ENCODE results near the gene PALS1.

The PALS1 gene

GRCh38 chr14:67195279-67195678 is 46.0 kb upstream of the PALS1 start (continued):
- TF ChIP-seq ZNF660 (tag by site-specific recombination; IDR thresholded peaks at IDR 0.05) (no peak), ZNF404 (tag by site-specific recombination; IDR thresholded peaks at IDR 0.05) (no peak), ZNF514 (tag by site-specific recombination; IDR thresholded peaks at IDR 0.05) (no peak), ZNF843 (tag by site-specific recombination; IDR thresholded peaks at IDR 0.05) (no peak), ZNF548 (tag by site-specific recombination; IDR thresholded peaks at IDR 0.05) (no peak), ZNF341 (tag by site-specific recombination; IDR thresholded peaks at IDR 0.05; ENCODE audit: low read depth) (no peak), ZNF169 (tag by site-specific recombination; IDR thresholded peaks at IDR 0.05) (no peak), BCL11A (tag by site-specific recombination; IDR thresholded peaks at IDR 0.05; ENCODE audit: low read depth) (no peak), ZNF610 (tag by site-specific recombination; IDR thresholded peaks at IDR 0.05; ENCODE audit: borderline replicate concordance) (no peak), ZNF433 (tag by site-specific recombination; IDR thresholded peaks at IDR 0.05; ENCODE audit: low read depth) (no peak), ZBTB21 (tag by site-specific recombination; IDR thresholded peaks at IDR 0.05) (no peak), ZSCAN30 (tag by site-specific recombination; IDR thresholded peaks at IDR 0.05) (no peak)
- TF ChIP-seq, protein P1, sequence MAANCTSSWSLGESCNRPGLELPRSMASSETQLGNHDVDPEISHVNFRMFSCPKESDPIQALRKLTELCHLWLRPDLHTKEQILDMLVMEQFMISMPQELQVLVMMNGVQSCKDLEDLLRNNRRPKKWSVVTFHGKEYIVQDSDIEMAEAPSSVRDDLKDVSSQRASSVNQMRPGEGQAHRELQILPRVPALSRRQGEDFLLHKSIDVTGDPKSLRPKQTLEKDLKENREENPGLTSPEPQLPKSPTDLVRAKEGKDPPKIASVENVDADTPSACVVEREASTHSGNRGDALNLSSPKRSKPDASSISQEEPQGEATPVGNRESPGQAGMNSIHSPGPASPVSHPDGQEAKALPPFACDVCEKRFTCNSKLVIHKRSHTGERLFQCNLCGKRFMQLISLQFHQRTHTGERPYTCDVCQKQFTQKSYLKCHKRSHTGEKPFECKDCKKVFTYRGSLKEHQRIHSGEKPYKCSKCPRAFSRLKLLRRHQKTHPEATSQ (tag by site-specific recombination; IDR thresholded peaks at IDR 0.05), result no peak
- TF ChIP-seq, protein P2, sequence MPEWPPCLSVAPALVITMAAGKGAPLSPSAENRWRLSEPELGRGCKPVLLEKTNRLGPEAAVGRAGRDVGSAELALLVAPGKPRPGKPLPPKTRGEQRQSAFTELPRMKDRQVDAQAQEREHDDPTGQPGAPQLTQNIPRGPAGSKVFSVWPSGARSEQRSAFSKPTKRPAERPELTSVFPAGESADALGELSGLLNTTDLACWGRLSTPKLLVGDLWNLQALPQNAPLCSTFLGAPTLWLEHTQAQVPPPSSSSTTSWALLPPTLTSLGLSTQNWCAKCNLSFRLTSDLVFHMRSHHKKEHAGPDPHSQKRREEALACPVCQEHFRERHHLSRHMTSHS (tag by site-specific recombination; IDR thresholded peaks at IDR 0.05), result no peak

DNA sequence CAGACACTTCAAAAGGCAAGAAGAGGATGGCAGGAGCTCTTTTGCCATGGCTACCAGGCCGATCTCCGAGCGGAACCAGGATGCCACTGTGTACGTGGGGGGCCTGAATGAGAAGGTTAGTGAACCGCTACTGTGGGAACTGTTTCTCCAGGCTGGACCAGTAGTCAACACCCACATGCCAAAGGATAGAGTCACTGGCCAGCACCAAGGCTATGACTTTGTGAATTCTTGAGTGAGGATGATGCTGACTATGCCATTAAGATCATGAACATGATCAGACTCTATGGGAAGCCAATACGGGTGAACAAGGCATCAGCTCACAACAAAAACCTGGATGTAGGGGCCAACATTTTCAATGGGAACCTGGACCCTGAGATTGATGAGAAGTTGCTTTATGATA is 42.2 kb upstream of the PALS1 start:
- ChIA-PET CTCF (no interaction called here), POLR2A (no interaction called here)
- no peaks in the 10 kb centered on the region for H3K9me3 ChIP-seq (ENCODE audit: control insufficient read depth, insufficient read depth, low read depth, low read length)
- no peaks in the 10 kb centered on the region for H3K36me3 ChIP-seq (ENCODE audit: control insufficient read depth in 2 of 2, insufficient read depth in 1 of 2, low read length in 2 of 2)
- H3K4me1 ChIP-seq (ENCODE audit: control insufficient read depth, insufficient read depth, low read length), result no peaks in the 10 kb centered on the region
- H3K27ac ChIP-seq (ENCODE audit: extremely low read depth, low read depth, low read length), result no peak overlapping the region
- no peak for TF ChIP-seq OVOL3 (tag by site-specific recombination; IDR thresholded peaks at IDR 0.05)
- no peak for TF ChIP-seq ZNF514 (tag by site-specific recombination; IDR thresholded peaks at IDR 0.05)
- TF ChIP-seq ZBTB10 (tag by site-specific recombination; IDR thresholded peaks at IDR 0.05), result no peak
- no peak for TF ChIP-seq BCL6B (tag by site-specific recombination; IDR thresholded peaks at IDR 0.05)
- TF ChIP-seq ZNF658 (tag by site-specific recombination; IDR thresholded peaks at IDR 0.05), result no peak
- TF ChIP-seq, protein P1 (tag by site-specific recombination; IDR thresholded peaks at IDR 0.05), result no peak
- no peak for TF ChIP-seq ZNF292 (tag by site-specific recombination; IDR thresholded peaks at IDR 0.05; ENCODE audit: borderline replicate concordance, low read depth)
- TF ChIP-seq ZNF830 (tag by site-specific recombination; IDR thresholded peaks at IDR 0.05; ENCODE audit: low read depth), result no peak
- no peak for TF ChIP-seq KLF17 (tag by site-specific recombination; IDR thresholded peaks at IDR 0.05)
- no peak for TF ChIP-seq ZNF114 (tag by site-specific recombination; IDR thresholded peaks at IDR 0.05)
- TF ChIP-seq, protein P3, sequence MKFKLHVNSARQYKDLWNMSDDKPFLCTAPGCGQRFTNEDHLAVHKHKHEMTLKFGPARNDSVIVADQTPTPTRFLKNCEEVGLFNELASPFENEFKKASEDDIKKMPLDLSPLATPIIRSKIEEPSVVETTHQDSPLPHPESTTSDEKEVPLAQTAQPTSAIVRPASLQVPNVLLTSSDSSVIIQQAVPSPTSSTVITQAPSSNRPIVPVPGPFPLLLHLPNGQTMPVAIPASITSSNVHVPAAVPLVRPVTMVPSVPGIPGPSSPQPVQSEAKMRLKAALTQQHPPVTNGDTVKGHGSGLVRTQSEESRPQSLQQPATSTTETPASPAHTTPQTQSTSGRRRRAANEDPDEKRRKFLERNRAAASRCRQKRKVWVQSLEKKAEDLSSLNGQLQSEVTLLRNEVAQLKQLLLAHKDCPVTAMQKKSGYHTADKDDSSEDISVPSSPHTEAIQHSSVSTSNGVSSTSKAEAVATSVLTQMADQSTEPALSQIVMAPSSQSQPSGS (tag by site-specific recombination; IDR thresholded peaks at IDR 0.05; ENCODE audit: low read depth), result no peak
- H3K4me3 ChIP-seq (ENCODE audit: low read depth, low read length), result no peak overlapping the region
